GM12878 (cell line): ENCODE measurements around the gene SRD5A2. TPM values are rescaled to one million over a fixed set of nuclear protein-coding genes. Genes with fewer than 3 reads are reported as not detected.

Experiments
- ATAC-seq: fragments of 200-7000 bp; cut with Tn5 transposase; 3 replicates; pipeline ENCODE4 v1.9.1; 2020; ENCODE audit warnings: mild to moderate bottlenecking, moderate library complexity
- BruUV-seq: library from RNA; stranded (reverse); fragments of 400-500 nt; replicated peaks from 2 replicates; lab custom pipeline; 2021; lab: Mats Ljungman, UMichigan
- CTCF ChIA-PET: fragments of 300-600 bp; sonication (Branson Sonifier 250); formaldehyde crosslinking; extraction: SDS; loops from one replicate; lab custom pipeline; 2021; ENCODE audit warnings: inconsistent platforms; lab: Yijun Ruan, JAX
- POLR2A ChIA-PET: fragments of 350-600 bp; formaldehyde crosslinking; extraction: SDS; loops from one replicate; lab custom pipeline; 2021; ENCODE audit warnings: inconsistent platforms; lab: Charles Lee
- RAD21 ChIA-PET: fragments of 300-600 bp; sonication (Branson Sonifier 250); formaldehyde crosslinking; loops from one replicate; lab custom pipeline; 2023; ENCODE audit warnings: antibody characterized with exemption; ENCODE audit not compliant: unreplicated experiment; lab: Charles Lee
- SMC1A ChIA-PET: fragments of 300-600 bp; sonication (Branson Sonifier 250); formaldehyde crosslinking; loops from one replicate; lab custom pipeline; 2023; ENCODE audit not compliant: unreplicated experiment, uncharacterized antibody; lab: Charles Lee
- DNase-seq: peaks from one replicate; pipeline ENCODE4 v3.0.0-alpha.2; 2011; ENCODE audit warnings: low read depth, low spot score
- FAIRE-seq: peaks from 3 replicates; lab custom pipeline; 2011; peaks lifted over from hg19 to GRCh38; lab: Jason Lieb, UNC
- H2AFZ ChIP-seq: 2 replicates; pipeline ENCODE4 v1.6.0; 2011; ENCODE audit warnings: low read depth, low read length, control low read depth; ENCODE audit not compliant: control insufficient read depth
- H3K27ac ChIP-seq: 2 replicates; pipeline ENCODE4 v1.5.1; 2011; ENCODE audit warnings: control low read depth; ENCODE audit not compliant: control insufficient read depth, insufficient read depth
- H3K27me3 ChIP-seq, 2 experiments: replicated peaks in 1 of 2; 2 replicates each; pipeline versions ENCODE4 v1.6.0 to v1.6.1; 2011; ENCODE audit warnings: low read length in 1 of 2; ENCODE audit not compliant: control insufficient read depth in 2 of 2, insufficient read depth in 2 of 2
- H3K36me3 ChIP-seq, 2 experiments: 2 replicates each; pipeline ENCODE4 v1.5.1; 2011; ENCODE audit warnings: low read length in 1 of 2; ENCODE audit not compliant: control insufficient read depth in 2 of 2, insufficient read depth in 2 of 2
- H3K4me1 ChIP-seq: 2 replicates; pipeline ENCODE4 v1.6.1; 2011; ENCODE audit warnings: mild to moderate bottlenecking, low read length, moderate library complexity, mixed read lengths; ENCODE audit not compliant: control insufficient read depth, insufficient read depth
- H3K4me2 ChIP-seq: 2 replicates; pipeline ENCODE4 v1.6.0; 2011; ENCODE audit warnings: control low read depth; ENCODE audit not compliant: control insufficient read depth, insufficient read depth
- H3K4me3 ChIP-seq: fragments of 200-600 bp; sonication (generic); 2 replicates; pipeline ENCODE4 v1.5.1; 2016
- H3K79me2 ChIP-seq: 2 replicates; pipeline ENCODE4 v1.6.0; 2011; ENCODE audit warnings: low read length; ENCODE audit not compliant: control insufficient read depth, insufficient read depth
- H3K9ac ChIP-seq: 2 replicates; pipeline ENCODE4 v1.8.0; 2011; ENCODE audit warnings: low read length, control low read depth, mixed read lengths; ENCODE audit not compliant: control insufficient read depth, insufficient read depth
- H3K9me3 ChIP-seq: replicated peaks from 3 replicates; pipeline ENCODE4 v1.5.1; 2011; ENCODE audit warnings: mild to moderate bottlenecking, low read length; ENCODE audit not compliant: control insufficient read depth, insufficient read depth
- H4K20me1 ChIP-seq: 2 replicates; pipeline ENCODE4 v1.6.0; 2011; ENCODE audit not compliant: control insufficient read depth, insufficient read depth
- CHD4 ChIP-seq: fragments of 200-600 bp; sonication (generic); IDR thresholded peaks from 2 replicates; pipeline ENCODE4 v1.6.1; 2016; ENCODE audit warnings: mild to moderate bottlenecking
- GATAD2B ChIP-seq: fragments of 450-650 bp; conservative IDR thresholded peaks from 2 replicates; pipeline ENCODE4 v1.6.1; 2017; ENCODE audit warnings: low read depth, mild to moderate bottlenecking, moderate library complexity
- HDAC6 ChIP-seq: fragments of 200-600 bp; sonication (generic); IDR thresholded peaks from one replicate; pipeline ENCODE4 v1.8.0; 2017; ENCODE audit warnings: antibody characterized with exemption; ENCODE audit not compliant: unreplicated experiment
- IRF5 ChIP-seq: fragments of 450-650 bp; IDR thresholded peaks from 2 replicates; pipeline ENCODE4 v1.6.1; 2017; ENCODE audit warnings: borderline replicate concordance
- KDM1A ChIP-seq: fragments of 200-600 bp; sonication (generic); IDR thresholded peaks from 2 replicates; pipeline ENCODE4 v1.6.1; 2016; ENCODE audit warnings: borderline replicate concordance
- NFYA ChIP-seq: IDR thresholded peaks from 2 replicates; pipeline ENCODE4 v1.6.1; 2011; ENCODE audit warnings: low read depth, mild to moderate bottlenecking, low read length, improper control_type of control experiment, borderline replicate concordance
- POLR2A ChIP-seq: IDR thresholded peaks from 2 replicates; pipeline ENCODE4 v1.6.1; 2011; ENCODE audit warnings: low read depth, mild to moderate bottlenecking, low read length
- RCOR1 ChIP-seq: conservative IDR thresholded peaks from 2 replicates; pipeline ENCODE4 v1.6.1; 2012; ENCODE audit warnings: low read depth, low read length, improper control_type of control experiment
- SUPT20H ChIP-seq: IDR thresholded peaks from 2 replicates; pipeline ENCODE4 v1.6.1; 2011; ENCODE audit warnings: low read depth, mild to moderate bottlenecking, low read length, moderate library complexity, borderline replicate concordance; ENCODE audit not compliant: control insufficient read depth
- WGBS: methylation state at CpG from one replicate; pipeline ENCODE4 v1.1.6; 2016; ENCODE audit warnings: low lambda C conversion rate; ENCODE audit not compliant: insufficient replicate concordance, insufficient coverage; ENCODE audit errors: missing lambda C conversion rate; 5-methylcytosine and 5-hydroxymethylcytosine counted together
- in situ Hi-C: fragments of 300-500 bp; cut with MboI; formaldehyde crosslinking; loops from 9 replicates; pipeline ENCODE4 v1.14.3; 2018; ENCODE audit warnings: mixed read lengths
- intact Hi-C: fragments of 100-400 bp; cut with micrococcal nuclease; formaldehyde crosslinking; loops from one replicate; pipeline ENCODE4 v1.14.2; 2022; ENCODE audit not compliant: unreplicated experiment
- polyA plus RNA-seq, 11 experiments: library from polyadenylated mRNA; depleted of rRNA in 4 of 11; unstranded in 6 of 11; stranded (reverse) in 5 of 11; fragments of >200 nt; fragmentation: Nextera tagmentation in 4 of 11; fragmentation: Illumina TruSeq in 1 of 11; extraction: Ambion mirVana in 4 of 11; extraction: Trizol in 1 of 11; gene quantifications; 1 replicate in 1 of 11; 2 replicates in 10 of 11; pipeline versions ENCODE4 v1.2.1 to v1.2.3, GENCODE V29; 2011 to 2016; ENCODE audit warnings: inconsistent platforms in 2 of 11, missing spikeins in 2 of 11, low read depth in 1 of 11
- total RNA-seq, 4 experiments: library from RNA; depleted of rRNA in 3 of 4; stranded (reverse); fragments of >200 nt in 3 of 4; fragmentation: Illumina TruSeq in 1 of 4; extraction: Trizol in 1 of 4; gene quantifications; 2 replicates each; pipeline versions ENCODE4 v1.2.1 to v1.2.3, GENCODE V29; 2013 to 2021

Gene SRD5A2
- total and polyA plus RNA-seq, 10 of the 15 experiments (the other 5 are each of a cell fraction or from before 2014, with no cell fraction given) = 0.01 TPM; not detected in 7

GRCh38 chr2:31578316-31578715 lies 2.4 kb downstream of the SRD5A2 start (continued):
- TF ChIP-seq NFYA = no peak
- no peak for TF ChIP-seq SUPT20H
- TF ChIP-seq POLR2A = no peak
- TF ChIP-seq GATAD2B = no peak
- no peak for TF ChIP-seq HDAC6
- no peak for TF ChIP-seq IRF5
- TF ChIP-seq CHD4 = no peak

- no peaks in the 10 kb centered on the region for H3K79me2 ChIP-seq
- TF ChIP-seq KDM1A (no peak), RCOR1 (no peak)
- SMC1A ChIA-PET = no interaction called here
- CTCF ChIA-PET = no interaction called here
- no peak overlapping the region for H3K4me3 ChIP-seq
- no peak overlapping the region for H2AFZ ChIP-seq
- POLR2A ChIA-PET = no interaction called here
- FAIRE-seq (no peak), ATAC-seq (no peak), DNase-seq (no peak)
- RAD21 ChIA-PET = no interaction called here
- H4K20me1 ChIP-seq = no peaks in the 10 kb centered on the region
- no peak overlapping the region for H3K4me2 ChIP-seq
- H3K27ac ChIP-seq = no peak overlapping the region
- no TSS peak for BruUV-seq
- 0% methylated on average over 1 of the region's 1 CpG for WGBS
- H3K9ac ChIP-seq = no peak overlapping the region
- H3K36me3 ChIP-seq = no peaks in the 10 kb centered on the region
- peaks cover 0 to 6% of the 10 kb centered on the region in 2 experiments; a peak in 2 of 4 replicates for H3K27me3 ChIP-seq
- in situ Hi-C loops = no loop called here
- H3K9me3 ChIP-seq = no peaks in the 10 kb centered on the region; the same call in 2 of the 3 replicates
- intact Hi-C loops = no loop called here
- H3K4me1 ChIP-seq = no peaks in the 10 kb centered on the region
Measured at GRCh38 chr2:31577143-31577542, 3.6 kb downstream of the SRD5A2 start.
